HT1080 (cell line): ENCODE measurements around the gene C20orf141. TPM values are rescaled to one million over a fixed set of nuclear protein-coding genes. Genes with fewer than 3 reads are reported as not detected.
"Not testable (repeated sequence)": the region's sequence is repeated elsewhere in the genome, so short reads cannot be mapped to it uniquely, and the experiment has no call there.

Source experiments
- DNase-seq: peaks from one replicate; pipeline ENCODE4 v3.0.0-alpha.2; 2015; ENCODE audit warnings: low read depth
- polyA plus RNA-seq, 2 experiments: library from polyadenylated mRNA; depleted of rRNA; stranded (reverse); fragments of >200 nt; gene quantifications; 2 replicates each; pipeline ENCODE4 v1.2.3, GENCODE V29; 2015
- total RNA-seq: library from RNA; depleted of rRNA; stranded (reverse); fragments of >200 nt; shearing (Covaris generic); gene quantifications from 2 replicates; pipeline ENCODE4 v1.2.3, GENCODE V29; 2014; rRNA removed

Gene C20orf141, protein sequence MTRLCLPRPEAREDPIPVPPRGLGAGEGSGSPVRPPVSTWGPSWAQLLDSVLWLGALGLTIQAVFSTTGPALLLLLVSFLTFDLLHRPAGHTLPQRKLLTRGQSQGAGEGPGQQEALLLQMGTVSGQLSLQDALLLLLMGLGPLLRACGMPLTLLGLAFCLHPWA
- 0.50 TPM in 1 of 2 replicates, not detected in the other for total RNA-seq
- polyA plus RNA-seq (2015; cell fraction: cytosol; rRNA removed): 0.19 and 0.36 TPM in 2 replicates
- 0.73 TPM in 1 of 2 replicates, not detected in the other for polyA plus RNA-seq (2015; cell fraction: nucleus; rRNA removed)

DNA sequence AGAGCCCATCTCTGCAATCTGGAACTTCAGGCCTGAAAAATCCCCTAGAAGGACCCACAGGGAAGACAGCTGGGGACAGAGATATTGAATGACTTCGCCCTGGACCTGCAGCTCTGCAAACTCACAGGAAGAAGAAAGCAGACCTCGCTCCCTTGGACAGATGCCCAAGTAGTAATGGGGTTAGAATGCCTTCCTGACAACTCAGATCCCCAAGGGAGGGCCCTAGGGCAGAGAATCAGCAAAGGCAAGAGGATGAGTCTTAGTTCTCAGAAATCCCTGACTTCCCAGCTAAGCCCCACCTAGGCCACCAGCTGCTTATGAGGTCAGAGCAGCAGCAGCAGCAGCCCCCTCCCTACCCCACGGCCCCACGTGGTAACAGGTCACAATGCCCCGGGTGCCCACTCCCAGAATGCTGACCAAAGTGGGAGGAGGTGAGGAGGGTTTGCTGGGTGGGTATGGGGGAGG, at the start of gene C20orf141:
C20orf141 (plus strand) TSS at position 401 of the 465 bp plus-strand sequence. CDS start 198 bp downstream, outside the sequence.
- DNase-seq: peak; percentile 95

DNA sequence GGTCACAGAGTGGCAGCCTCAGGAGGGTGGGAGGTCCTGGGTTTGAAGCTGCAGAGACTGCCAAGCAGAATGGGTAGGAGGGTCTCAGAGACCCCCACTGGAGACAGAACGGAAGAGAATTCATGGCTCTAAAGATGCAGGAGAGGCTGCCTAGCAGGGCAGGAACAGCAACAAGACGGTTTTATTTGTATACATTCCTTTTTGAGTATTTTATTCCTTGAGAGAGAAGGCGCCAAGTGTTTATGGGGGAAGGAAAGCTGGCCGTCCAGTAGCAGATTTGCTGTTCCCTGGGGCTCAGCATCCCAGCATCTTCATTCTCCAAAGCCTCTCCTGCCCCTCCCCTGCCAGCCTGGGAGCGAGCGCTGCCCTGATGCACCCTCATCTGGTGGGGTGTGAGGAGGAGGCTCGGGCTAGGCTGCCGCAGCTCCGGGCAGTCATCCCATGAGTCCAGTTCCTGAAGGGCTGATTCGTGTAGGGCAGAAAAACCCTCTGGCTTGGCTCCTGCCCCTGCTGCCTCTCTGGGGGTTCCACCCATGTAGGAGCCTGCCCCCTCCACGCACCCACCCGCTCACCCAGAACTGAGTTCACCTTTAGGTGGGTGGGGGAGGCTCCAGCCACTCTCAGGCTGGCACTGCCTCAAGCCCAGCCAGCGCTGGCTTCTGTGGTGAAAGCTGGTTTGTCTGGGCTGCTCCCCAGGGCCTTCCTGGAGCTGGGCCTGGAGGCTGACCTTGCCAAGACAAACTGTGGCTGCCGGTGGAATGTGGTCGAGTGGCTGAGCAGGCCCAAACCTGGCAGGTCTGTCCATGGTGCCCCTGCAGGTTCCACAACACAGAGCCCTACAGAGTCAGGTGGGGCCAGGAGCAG, 46.8 kb upstream of the C20orf141 start:
- peak; percentile 45 for DNase-seq

DNA sequence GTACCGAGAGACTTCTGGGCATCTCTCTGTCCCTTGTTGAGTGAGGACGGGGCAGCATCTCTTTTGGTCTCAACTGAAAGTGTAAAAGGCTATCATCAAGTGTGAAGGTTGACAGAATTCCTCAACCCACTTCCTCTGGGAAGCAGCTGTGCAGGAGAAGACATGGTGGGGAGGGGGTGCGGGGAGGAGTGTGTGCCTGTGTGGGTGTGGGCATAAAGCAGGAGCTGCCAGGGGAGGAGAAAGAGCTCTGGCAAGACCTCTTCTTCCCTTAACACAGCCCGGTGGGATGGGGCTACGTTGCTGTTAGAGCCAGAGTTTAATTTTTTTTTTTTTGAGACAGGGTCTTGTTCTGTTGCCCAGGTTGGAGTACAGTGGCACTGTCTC, 46.2 kb upstream of the C20orf141 start:
- no peak for DNase-seq

DNA sequence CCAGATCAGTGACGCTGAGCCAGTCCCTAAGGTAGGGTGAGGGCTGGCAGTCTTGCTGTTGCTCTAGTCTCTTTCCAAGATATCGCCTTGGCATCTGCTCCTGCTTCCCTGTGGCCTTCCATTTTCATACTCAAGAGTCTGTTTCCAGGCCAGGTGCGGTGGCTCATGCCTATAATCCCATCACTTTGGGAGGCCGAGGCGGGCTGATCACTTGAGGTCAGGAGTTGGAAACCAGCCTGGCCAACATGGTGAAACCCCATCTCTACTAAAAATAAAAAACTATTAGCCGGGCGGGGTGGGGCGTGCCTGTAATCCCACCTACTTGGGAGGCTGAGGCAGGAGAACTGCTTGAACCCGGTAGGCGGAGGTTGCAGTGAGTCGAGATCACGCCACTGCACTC, 44.7 kb upstream of the C20orf141 start:
- not testable (repeated sequence) for DNase-seq

DNA sequence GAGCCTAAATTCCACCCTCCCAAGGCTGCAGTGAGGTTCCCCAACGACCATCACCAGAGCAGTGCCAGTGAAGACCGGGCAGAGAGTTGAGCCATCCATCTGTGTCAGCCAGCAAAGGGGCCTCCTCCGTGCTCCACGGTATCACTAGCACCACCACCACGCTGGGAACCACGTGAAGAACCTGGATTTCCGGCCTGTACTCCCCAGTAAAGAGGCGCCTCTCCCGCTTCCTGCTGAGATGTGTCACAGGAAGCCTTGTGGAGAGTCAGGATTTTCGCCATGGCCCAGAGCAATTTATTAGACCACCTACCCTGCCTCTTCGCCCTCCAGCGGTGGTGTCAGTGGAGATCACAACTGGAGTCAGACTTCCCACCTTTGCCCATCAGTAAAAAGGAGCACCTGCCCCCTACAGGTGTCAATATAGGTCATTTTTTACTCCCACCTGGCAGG, 43.1 kb upstream of the C20orf141 start:
- DNase-seq: peak; percentile 82

DNA sequence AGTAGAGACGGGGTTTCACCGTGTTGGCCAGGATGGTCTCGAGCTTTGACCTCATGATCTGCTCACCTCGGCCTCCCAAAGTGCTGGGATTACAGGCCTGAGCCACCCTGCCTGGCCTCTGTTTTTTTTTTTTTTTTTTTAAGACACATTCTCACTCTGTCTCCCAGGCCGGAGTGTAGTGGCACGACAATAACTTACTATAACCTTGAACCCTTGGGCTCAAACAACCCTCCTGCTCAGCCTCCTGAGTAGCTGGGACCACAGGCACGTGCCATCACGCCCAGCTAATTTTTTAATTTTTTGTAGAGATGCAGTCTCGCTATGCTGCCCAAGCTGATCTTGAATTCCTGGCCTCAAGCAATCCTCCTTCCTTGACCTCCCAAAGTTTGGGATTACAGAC, 41.0 kb upstream of the C20orf141 start:
- no peak for DNase-seq

DNA sequence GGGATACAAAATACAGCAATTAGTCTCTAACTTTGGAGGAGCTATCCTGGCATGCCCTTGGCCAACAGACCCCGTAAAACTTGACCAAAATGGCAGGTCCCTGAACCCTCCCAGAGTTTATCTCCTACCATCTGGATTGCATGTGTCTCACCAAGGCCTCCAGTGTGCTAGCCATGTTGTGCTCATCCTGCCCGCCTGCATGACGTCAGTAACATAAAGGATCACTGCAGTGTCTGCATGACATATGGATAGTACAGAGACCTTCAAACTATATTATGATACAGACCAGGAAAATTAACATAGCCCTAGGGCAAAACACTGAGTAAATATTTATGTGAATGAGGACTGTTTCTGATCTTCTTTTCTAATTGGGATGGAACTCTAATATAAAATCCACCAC, 39.6 kb upstream of the C20orf141 start:
- DNase-seq: no peak

DNA sequence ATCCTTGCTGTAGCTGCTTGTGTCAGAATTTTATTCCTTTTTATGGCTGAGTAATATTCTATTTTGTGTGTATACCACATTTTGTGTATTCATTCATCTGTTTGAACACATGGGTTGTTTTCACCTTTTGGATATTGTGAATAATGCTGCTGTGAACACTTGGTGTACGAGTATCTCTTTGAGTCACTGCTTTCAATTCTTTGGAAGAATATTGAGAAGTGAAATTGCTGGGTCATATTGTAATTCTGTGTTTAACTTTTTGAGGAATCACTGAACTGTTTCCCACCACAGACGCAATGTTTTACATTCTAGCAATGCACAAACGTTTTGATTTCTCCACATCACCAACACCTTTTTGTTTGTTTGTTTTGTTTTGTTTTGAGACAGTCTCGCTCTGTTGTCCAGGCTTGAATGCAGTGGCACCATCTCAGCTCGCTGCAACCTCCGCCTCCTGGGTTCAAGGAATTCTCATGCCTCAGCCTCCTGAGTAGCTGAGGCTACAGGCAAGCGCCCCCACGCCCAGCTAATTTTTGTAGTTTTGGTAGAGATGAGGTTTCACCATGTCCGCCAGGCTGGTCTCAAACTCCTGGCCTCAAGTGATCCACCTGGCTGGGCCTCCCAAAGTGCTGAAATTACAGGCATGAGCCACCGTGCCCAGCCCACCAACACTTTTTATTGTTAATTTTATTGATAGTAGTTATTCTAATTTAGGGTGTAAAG, 36.0 kb upstream of the C20orf141 start:
- DNase-seq: no peak

DNA sequence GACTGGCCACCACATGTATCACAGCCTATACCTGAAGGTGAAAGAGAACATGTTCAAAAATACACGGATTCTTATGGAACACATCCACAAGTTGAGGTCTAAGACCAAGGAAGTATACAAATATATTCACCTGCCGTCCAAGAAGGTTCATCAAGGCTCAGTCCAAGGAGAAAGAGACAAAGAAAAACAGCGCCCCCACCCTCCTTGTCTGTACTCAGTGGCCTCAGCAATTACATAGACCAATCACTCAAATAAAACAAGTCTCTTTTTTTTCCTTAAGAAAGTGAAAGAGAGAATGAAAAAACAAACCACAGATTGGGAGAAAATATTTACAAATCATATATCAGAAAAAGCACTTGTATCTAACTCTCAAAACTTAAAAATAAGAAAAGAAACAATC, 33.8 kb upstream of the C20orf141 start:
- no peak for DNase-seq

DNA sequence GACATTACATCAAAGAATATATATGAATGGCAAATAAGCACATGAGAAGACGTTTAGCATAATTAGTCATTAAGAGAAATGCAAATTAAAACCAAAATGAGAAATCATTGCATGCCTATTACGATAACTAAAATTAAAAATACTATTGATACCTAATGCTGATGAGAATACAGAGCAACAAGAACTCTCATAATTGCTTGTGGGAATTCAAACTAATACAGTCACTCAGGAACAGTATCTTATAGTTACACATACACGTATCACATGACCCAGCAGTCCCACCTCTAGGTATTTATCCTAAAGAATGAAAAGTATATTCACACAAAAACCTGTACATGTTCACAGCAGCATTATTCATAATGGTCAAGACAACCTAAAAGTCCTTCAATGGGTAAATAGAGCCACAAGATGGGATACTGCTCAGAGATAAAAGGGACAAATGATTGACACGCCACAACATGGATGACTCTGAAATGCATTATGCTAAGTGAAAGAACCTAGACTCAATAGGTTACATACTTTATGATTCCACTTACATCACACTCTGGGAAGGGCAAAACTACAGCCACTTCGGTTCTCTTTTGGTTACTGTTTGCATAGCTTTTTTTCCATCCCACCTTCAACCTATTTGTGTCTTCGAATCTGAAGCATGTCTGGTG, 30.8 kb upstream of the C20orf141 start:
- no peak for DNase-seq

DNA sequence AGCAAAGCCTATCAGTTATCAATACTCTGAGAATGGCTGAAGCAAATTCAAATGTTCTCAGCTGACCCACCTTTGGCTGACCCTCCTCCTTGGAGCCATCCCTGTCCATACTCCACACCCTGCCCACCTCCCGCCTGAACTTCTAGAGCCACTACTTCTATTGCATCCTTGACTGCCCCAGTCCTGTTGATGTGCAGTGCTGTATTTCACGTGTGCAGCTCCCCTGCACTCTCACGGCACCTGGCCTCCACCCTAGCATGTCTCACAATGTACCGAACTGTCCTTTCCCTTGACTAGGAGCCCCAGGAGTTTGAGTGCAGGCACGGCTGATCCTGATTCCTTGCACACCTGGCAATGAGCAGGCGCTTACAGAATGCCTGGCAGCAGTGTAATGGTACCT, 21.3 kb upstream of the C20orf141 start:
- no peak for DNase-seq

DNA sequence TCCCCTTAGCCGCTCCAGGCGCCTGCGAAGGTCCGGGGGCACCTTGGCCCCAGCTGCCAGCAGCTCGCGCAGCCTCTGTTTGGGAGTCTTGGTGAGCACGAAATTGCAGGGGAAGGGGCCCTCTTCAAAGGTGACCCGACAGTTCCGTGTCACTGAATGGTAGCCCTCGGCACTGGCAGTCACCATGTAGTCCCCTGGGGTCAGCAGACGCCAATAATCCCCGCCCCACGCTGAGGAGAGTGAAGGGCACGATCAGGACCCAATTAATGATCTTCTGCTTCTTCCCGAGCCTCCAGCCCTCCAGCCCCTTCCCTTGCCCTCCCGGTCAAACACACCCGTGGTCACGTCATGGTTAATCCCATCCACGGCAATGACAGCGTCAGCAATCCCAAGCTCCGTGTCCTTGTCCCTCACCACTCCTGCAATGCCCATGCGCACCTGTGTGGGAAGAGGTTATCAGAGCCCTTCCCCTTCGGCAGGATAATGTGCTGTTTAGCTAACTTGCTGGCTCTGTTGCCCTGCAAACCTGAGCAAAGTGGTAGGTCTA, 20.5 kb upstream of the C20orf141 start:
- DNase-seq: no peak

DNA sequence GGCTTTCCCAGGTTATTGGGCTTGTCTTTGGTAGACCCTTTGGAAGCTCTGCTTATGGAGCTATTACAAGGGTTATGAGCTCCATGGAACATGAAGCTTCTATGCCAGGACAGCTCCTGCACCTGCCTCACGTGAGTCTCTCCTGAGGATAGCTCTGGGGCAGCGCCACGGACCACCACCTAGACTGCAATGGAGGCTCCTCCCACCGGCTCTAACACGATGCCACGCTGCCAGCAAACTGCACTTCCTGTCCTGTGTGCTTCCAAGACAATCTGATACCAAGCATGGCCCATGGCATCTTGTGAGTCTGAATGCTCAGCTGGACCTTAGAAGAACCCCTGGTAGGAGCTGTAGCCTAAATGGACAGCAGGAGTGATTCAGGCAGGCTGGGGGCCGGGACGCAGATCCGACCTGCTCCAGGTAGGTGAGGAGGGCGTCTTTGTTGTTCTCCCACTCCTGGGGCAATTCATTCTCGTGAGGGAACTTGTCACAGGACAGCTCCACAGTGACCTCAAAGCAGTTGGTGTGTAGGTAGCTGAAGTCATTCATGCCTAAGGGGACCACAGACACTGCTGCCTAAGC, 19.8 kb upstream of the C20orf141 start:
- no peak for DNase-seq

DNA sequence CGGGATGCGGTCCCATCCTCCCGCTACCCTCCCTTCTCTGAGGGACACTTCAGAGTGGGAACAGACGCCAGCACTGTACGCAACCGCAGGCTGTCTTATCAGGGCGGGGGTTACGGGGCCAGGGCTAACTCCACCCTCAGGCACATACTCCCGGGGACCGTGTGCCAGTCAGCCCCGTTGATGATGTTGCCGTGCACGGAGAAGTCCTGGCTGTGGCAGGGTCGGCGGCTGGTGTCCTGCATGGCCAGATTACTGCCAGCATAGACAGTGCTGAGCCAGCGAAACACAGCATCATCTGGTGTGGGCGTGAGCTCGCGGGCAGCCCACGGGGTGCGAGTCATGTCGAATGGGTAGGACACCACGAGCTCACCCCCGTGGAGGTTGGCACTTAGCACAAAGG, 19.3 kb upstream of the C20orf141 start:
- no peak for DNase-seq

DNA sequence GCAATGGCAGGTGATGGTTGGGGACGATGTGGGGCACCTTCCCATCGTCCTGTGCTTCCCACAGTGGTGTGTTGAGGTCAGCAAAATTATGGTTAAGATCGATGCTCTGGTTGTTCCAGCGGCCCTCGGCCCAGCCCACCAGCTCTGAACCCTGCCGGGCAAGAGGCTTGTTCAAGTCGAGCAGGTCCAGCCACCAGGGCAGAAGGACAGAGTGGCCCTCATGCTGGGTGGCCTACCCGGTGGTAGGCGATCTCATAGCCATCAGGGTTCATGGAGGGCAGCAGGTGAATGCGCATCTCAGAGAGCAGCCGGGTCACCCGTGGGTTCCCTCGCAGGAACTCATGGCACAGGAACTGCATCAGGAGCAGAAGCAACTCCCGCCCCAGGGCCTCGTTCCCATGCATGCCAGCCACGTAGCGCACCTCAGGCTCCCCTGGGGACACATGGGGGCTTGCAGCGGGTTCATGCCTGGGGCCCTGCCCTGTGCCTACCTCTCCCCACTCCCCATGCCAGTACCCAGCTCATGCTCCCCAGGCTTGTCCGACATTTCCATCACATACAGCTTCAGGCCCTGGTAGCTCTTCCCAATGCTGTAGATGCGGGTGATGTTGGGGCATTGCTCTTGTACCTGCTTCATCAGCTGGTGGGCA, 18.7 kb upstream of the C20orf141 start:
- DNase-seq: no peak

DNA sequence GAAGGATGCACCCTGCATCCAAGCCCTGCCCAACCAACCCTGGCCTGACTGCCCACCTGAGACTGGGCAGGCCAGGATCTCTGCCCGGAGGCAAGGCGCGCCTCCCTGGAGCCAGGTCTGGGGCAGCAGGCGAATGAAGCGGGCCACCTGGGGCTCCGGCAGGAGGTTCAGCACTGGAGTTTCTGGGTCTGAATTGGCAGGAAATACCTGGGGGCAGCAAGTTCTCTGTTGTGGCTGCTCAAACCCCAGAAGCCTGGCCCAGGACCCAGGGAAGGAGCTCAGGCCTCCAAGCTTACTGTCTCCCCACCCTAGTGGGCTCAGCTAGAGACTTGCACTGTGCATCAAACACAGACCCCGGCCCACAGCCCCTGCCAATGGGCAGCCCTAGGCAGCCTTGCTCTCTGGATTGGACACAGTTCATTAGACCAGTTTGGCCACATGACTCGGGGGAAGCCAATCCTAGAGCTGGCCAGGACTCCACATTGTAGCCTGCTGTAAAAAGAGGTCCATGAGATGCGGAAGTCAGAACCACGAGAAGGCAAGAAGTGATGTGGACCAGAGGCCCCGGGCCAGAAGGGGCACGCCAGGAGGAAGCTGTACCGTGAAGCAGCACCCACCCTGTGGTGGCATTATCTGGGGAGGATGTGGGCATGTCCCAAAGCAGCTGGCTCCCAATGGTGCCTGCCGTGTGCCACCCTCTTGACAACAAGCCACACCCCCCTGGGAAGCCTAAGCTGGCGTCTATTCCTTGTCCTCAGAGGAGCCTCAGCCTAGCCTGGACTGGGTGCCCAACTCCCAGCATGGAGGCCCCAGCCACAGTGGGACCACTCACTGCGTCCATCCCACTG, 17.4 kb upstream of the C20orf141 start:
- no peak for DNase-seq

DNA sequence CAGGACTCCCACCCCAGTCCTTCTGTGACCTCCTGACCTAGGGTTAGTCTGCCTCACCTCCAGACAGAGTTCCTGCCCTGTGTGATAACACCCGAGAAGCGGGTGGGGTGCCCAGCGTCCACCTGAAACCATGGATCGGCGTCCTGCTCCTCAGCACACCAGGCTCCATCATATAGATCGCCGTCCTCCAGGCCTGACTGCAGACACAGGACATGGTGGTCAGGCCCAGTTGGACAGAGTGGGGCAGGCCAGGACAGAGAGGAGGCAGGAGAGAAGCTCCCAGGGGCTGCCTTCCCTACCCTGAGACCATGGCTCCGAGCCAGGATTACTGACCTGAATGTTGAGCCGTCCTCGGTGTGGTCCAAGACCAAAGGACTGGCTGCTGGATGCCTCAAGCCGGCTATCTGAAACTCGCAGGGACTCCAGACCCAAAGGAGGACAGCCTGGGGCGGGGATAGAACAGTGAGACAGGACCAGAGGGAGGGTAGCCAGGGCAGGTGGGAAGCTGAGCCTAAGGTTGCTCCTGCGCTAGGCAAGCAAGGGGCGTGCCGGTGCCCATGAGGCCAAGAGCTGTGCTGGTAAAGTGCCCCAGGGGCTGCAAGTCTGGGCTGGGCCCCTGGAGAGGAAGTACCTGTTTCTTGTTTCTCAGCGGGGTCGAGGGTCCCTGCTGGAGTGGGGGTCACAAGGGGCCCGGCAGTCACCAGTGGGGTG, 16.5 kb upstream of the C20orf141 start:
- DNase-seq: no peak

DNA sequence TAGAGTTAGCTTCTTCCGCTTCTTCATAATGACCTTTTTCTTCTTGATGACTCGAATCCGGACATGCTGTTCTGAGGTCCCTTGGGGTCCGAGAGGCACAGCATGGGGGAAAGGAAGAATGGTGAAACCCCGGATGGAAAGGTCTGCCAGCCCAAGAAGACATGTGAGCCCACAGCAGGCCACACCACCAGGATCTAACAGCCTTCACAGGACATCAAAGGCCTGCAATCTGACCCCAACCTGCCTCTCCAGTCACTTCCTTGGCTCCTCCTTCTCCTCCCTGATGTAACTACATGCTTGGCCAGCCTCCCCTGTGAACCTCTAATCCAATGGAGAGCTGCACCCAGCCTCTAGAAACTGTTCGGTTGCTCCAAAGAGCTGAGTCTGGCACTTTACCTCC, 16.0 kb upstream of the C20orf141 start:
- DNase-seq: peak; percentile 14
